ENCODE results near the gene PBXIP1.

DNA sequence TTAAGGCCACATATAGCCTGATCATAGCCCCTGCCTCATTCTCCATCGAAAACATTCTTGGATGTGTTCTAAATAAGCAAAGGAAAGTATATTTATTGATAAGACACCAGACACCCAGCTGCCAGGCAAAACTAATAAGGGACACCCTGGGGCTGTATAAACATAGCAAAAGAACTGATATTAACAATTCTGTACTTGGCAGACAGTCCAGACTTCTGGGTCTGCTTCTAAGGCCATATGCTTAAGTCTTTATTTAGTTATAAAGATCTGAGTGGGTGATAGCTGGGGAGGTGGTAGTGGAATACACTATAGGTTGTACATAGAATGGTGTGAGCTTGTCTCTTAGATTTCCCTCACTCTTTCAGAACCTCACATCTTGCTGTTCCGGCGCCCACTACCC lies 22.5 kb upstream of the PBXIP1 start:
- TF ChIP-seq EZH2 (IDR thresholded peaks at IDR 0.05; ENCODE audit: borderline replicate concordance), result no peak
- TF ChIP-seq, protein P1, sequence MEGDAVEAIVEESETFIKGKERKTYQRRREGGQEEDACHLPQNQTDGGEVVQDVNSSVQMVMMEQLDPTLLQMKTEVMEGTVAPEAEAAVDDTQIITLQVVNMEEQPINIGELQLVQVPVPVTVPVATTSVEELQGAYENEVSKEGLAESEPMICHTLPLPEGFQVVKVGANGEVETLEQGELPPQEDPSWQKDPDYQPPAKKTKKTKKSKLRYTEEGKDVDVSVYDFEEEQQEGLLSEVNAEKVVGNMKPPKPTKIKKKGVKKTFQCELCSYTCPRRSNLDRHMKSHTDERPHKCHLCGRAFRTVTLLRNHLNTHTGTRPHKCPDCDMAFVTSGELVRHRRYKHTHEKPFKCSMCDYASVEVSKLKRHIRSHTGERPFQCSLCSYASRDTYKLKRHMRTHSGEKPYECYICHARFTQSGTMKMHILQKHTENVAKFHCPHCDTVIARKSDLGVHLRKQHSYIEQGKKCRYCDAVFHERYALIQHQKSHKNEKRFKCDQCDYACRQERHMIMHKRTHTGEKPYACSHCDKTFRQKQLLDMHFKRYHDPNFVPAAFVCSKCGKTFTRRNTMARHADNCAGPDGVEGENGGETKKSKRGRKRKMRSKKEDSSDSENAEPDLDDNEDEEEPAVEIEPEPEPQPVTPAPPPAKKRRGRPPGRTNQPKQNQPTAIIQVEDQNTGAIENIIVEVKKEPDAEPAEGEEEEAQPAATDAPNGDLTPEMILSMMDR (IDR thresholded peaks at IDR 0.05; ENCODE audit: poor library complexity), result no peak
- TF ChIP-seq EZH2phosphoT487 (IDR thresholded peaks at IDR 0.05; ENCODE audit: low read depth, severe bottlenecking, unreplicated experiment), result no peak

All from hepatocyte (in vitro differentiated cells).